IPS-15b (cell line): ENCODE measurements around the gene ZKSCAN7.
"Not testable (repeated sequence)": the region's sequence is repeated elsewhere in the genome, so short reads cannot be mapped to it uniquely, and the experiment has no call there.

Experiments used
- H3K27me3 ChIP-seq: one replicate; pipeline ENCODE4 v1.6.1; 2013; ENCODE audit warnings: low read length; ENCODE audit not compliant: control insufficient read depth, insufficient read depth
- H3K36me3 ChIP-seq: one replicate; pipeline ENCODE4 v1.6.1; 2013; ENCODE audit warnings: low read length; ENCODE audit not compliant: control insufficient read depth, insufficient read depth
- H3K4me1 ChIP-seq: one replicate; pipeline ENCODE4 v1.6.1; 2013; ENCODE audit warnings: mild to moderate bottlenecking, low read length; ENCODE audit not compliant: control insufficient read depth, insufficient read depth
- H3K4me3 ChIP-seq: one replicate; pipeline ENCODE4 v1.5.1; 2013; ENCODE audit warnings: low read depth, low read length
- H3K9ac ChIP-seq: one replicate; pipeline ENCODE4 v1.6.1; 2013; ENCODE audit warnings: low read depth, mild to moderate bottlenecking, low read length
- H3K9me3 ChIP-seq: one replicate; pipeline ENCODE4 v1.6.1; 2013; ENCODE audit warnings: mild to moderate bottlenecking, low read length; ENCODE audit not compliant: control insufficient read depth, insufficient read depth

ZKSCAN7 gene

GRCh38 chr3:44577354-44577952 is 22.5 kb downstream of the ZKSCAN7 start:
- H3K4me3 ChIP-seq, H3K36me3 ChIP-seq, H3K27me3 ChIP-seq: not testable (repeated sequence)

GRCh38 chr3:44578316-44578715 is 23.3 kb downstream of the ZKSCAN7 start:
- H3K9ac ChIP-seq, H3K36me3 ChIP-seq, H3K4me1 ChIP-seq, H3K27me3 ChIP-seq, H3K9me3 ChIP-seq, H3K4me3 ChIP-seq: not testable (repeated sequence)

More at GRCh38 chr3:44577354-44577952, 22.5 kb downstream of the ZKSCAN7 start:
- not testable (repeated sequence) for H3K9me3 ChIP-seq, H3K9ac ChIP-seq, H3K4me1 ChIP-seq

- H3K9me3 ChIP-seq, H3K4me3 ChIP-seq, H3K36me3 ChIP-seq, H3K27me3 ChIP-seq, H3K9ac ChIP-seq, H3K4me1 ChIP-seq: not testable (repeated sequence)
Measured at GRCh38 chr3:44578924-44579515, 24.0 kb downstream of the ZKSCAN7 start.

GRCh38 chr3:44579749-44580148 is 24.8 kb downstream of the ZKSCAN7 start:
- not testable (repeated sequence) for H3K4me3 ChIP-seq, H3K4me1 ChIP-seq, H3K36me3 ChIP-seq, H3K9me3 ChIP-seq, H3K27me3 ChIP-seq, H3K9ac ChIP-seq

GRCh38 chr3:44580971-44581370 is 26.0 kb downstream of the ZKSCAN7 start:
- H3K36me3 ChIP-seq, H3K9ac ChIP-seq, H3K4me3 ChIP-seq, H3K4me1 ChIP-seq, H3K9me3 ChIP-seq, H3K27me3 ChIP-seq: not testable (repeated sequence)

GRCh38 chr3:44584646-44585501 is 29.9 kb downstream of the ZKSCAN7 start, which contains the start of gene ZNF660:
Gene ZNF660 (plus strand): TSS chr3:44584964. CDS start chr3:44594194, 9,230 bp downstream.
- peaks cover 8% of the 10 kb centered on the region for H3K36me3 ChIP-seq
- H3K4me3 ChIP-seq = peak within 1 kb of the TSS; percentile 92
- H3K9me3 ChIP-seq = no peaks in the 10 kb centered on the region
- peak within 1 kb of the TSS; percentile 96 for H3K9ac ChIP-seq
- H3K27me3 ChIP-seq = no peaks in the 10 kb centered on the region
- peaks cover 2% of the 10 kb centered on the region for H3K4me1 ChIP-seq

GRCh38 chr3:44596621-44597020 is 41.6 kb downstream of the ZKSCAN7 start:
- Histone ChIP-seq H3K36me3 (peaks cover 17% of the 10 kb centered on the region), H3K4me3 (no peak overlapping the region), H3K27me3 (no peaks in the 10 kb centered on the region), H3K4me1 (no peaks in the 10 kb centered on the region), H3K9ac (no peak overlapping the region), H3K9me3 (peaks cover 13% of the 10 kb centered on the region)

- H3K4me1 ChIP-seq = no peaks in the 10 kb centered on the region
- no peak overlapping the region for H3K9ac ChIP-seq
- no peaks in the 10 kb centered on the region for H3K27me3 ChIP-seq
- H3K4me3 ChIP-seq = no peak overlapping the region
- H3K9me3 ChIP-seq = no peaks in the 10 kb centered on the region
- no peaks in the 10 kb centered on the region for H3K36me3 ChIP-seq
Measured at GRCh38 chr3:44601749-44602148, 46.8 kb downstream of the ZKSCAN7 start.

GRCh38 chr3:44612678-44613077 is 57.7 kb downstream of the ZKSCAN7 start:
- H3K27me3 ChIP-seq = no peaks in the 10 kb centered on the region
- no peaks in the 10 kb centered on the region for H3K36me3 ChIP-seq
- H3K9ac ChIP-seq = no peak overlapping the region
- no peaks in the 10 kb centered on the region for H3K9me3 ChIP-seq
- H3K4me1 ChIP-seq = no peaks in the 10 kb centered on the region
- no peak overlapping the region for H3K4me3 ChIP-seq
